Cortex of kidney (tissue), 1 donor: ENCODE measurements around the gene ZNF506.
"Not testable (repeated sequence)": the region's sequence is repeated elsewhere in the genome, so short reads cannot be mapped to it uniquely, and the experiment has no call there.

Experiments used
- DNase-seq: peaks from one replicate; lab custom pipeline; 2025; lab: John Stamatoyannopoulos, UW

Gene ZNF506

DNA sequence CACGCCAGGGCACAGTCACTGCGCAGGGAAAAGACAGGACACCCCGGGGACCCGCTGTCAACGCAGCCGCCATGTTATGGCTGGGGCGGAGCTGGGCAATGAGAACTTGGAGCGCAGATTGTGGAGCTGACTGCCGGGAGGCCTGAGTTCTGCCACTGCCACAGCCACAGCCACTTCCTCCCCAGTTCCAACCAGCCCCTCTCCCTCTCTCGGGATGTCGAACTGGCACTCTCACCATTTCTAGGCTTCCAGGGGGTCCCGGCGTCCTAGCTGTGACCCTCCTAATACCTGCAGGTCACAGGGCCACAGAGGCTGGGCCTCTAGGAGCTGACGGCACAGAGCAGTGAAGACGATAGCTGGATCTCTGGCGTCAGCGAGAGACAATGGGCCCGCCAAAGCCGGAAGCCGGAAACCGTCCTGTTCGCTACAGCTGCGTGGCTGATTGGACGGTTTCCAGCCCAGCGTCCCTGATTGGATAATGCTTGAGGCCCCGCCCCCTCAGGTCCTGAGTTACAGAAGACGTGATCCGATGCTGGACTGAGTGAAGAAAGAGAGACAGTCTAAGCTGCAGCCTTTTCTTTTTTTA lies at the start of gene ZNF506:
Gene ZNF506 (minus strand): TSS at position 385 of the 586 bp plus-strand sequence. CDS start 147 bp downstream, at position 238.
- DNase-seq: peak; percentile 40

GRCh38 chr19:19870086-19870485 lies 48.5 kb upstream of the ZNF506 start:
- DNase-seq: not testable (repeated sequence)

DNA sequence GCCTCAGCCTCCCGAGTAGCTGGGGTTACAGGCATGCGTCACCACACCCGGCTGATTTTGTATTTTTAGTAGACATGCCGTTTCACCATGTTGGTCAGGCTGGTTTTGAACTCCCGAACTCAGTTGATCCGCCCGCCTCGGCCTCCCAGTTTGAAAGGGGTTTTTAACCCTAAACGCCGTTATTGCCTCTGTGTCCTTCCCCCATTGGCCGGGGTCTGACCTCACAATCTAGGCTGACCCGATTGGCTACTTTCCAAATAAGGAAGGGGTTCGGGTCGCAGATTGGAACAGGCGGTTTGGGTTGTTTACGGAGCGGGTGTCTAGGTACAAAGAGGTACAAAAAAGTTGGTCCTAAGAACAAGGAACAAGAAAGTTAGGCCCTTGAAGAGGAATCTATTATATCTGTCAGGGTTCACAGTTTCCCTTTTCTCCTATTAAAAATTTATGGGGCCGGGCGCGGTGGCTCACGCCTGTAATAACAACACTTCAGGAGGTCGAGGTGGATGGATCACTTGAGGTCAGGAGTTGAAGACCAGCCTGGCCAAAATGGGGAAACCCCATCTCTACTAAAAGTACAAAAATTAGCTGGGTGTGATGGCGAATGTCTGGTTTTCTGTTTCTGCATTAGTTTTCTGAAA lies 45.2 kb upstream of the ZNF506 start:
- DNase-seq: no peak

DNA sequence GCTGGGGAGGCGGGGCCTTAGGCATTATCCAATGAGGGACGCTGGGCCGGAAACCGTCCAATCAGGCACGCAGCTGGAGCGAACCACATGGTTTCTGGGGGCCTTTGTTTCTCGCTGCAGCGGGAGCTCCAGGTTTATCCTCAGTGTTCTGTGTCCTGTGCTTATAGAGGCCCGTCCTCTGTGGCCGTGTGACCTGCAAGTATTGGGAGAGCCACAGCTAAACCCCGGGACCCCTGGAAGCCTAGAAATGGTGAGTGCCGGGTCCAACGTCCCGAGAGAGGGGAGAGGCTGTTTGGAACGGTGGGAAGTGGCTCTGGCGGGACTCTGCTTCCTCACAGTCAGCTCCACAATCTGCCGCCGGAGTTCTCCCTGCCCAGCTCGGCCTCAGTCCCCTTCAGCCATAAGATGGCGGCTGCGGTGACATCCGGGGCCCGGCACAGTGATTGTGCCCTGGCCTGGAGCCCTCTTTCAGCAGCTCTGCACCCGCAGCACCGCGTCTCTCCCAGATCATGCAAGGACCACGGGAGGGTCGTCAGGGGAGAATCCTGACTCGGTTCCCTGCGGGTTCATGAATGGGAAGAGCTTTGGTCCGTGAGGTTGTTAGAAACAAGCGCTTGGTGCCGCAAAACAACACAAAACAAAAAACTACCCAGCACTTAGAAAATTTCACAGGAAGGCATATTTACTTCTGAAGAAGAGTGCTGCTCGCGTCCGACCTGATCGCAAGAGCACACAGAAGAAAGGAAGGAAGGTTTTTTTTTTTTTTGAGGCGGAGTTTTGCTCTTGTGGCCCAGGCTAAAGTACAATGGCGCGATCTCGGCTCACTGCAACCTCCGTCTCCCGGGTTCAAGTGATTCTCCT lies 44.4 kb upstream of the ZNF506 start, which contains the start of gene ZNF253:
Gene ZNF253 (plus strand): TSS at position 133 of the 861 bp plus-strand sequence. CDS start 115 bp downstream, at position 248.
- no peak for DNase-seq

DNA sequence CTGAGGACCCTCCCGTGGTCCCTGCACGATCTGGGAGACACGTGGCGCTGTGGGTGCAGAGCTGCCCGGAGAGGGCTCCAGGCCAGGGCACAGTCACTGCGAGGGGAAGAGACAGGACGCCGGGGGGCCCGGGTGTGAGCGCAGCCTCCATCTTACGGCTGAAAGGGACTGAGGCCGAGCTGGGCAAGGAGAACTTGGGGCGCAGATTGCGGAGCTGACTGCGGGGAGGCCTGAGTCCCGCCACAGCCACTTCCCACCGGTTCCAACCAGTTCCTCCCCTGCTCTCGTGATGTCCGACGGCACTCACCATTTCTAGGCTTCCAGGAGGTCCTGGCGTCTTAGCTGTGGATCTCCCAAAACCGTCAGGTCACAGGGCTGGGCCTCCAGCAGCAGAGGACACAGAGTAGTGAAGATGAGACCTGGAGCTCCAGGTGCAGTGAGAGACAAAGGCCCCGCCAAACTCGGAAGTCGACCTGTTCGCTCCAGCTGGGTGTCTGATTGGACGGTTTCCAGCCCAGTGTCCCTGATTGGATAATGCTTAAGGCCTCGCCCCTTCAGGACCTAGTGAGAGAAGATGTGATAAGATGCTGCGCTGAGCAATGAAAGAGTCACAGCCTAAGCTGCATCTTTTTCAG lies 39.3 kb upstream of the ZNF506 start:
- DNase-seq: no peak

GRCh38 chr19:19858751-19859150 lies 37.2 kb upstream of the ZNF506 start:
- DNase-seq: no peak

- DNase-seq: not testable (repeated sequence)
These were observed 30.2 kb upstream of the ZNF506 start for GRCh38 chr19:19851740-19852139.

DNA sequence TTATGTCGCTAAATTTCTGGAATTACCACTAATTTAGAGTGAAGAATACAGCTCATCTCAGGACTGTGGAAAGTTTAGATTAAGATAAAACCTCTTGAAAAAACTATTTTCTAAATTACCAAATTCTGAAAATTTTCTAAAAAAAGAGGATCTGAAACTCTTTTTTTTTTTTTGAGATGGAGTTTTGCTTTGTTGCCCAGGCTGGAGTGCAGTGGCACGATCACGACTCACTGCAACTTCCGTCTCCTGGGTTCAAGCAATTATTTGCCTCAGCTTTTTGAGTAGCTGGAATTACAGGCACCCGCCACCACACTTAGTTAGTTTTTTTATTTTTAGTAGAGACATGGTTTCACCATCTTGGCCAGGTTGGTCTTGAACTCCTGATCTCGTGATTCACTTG lies 27.5 kb upstream of the ZNF506 start:
- no peak for DNase-seq

DNA sequence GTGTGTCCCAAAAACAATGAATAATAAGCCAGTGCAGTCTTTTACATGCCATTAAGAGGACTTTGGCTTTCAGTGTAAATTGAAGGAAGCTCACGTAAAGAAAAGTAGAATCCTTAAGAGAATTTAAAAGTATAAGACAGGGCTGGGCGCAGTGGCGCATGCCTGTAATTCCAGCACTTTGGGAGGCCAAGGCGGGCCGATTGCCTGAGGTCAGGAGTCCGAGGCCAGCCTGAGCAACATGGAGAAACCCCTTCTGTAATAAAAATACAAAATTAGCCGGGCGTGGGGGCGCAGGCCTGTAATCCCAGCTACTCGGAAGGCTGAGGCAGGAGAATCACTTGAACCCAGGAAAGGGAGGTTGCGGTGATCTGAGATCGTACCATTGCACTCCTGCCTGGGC lies 26.2 kb upstream of the ZNF506 start:
- no peak for DNase-seq

- DNase-seq: no peak
These were observed 14.0 kb upstream of the ZNF506 start for GRCh38 chr19:19835560-19836038.

DNA sequence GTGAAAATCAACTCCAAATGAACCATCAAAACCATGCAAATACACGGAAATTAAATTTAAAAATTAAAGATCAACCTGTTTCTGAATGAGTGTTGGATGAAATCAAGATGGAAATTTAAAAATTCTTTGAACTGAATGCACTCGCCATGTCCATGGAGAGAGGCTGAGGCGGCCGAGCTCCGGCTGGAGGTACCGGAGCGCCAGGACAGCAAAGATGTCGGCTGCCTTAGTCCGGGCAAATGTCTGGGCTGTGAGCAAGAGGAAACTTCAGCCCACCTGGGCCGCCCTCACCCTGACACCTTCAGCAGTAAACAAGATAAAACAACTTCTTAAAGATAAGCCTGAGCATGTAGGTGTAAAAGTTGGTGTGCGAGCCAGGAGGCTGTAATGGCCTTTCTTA lies 5.3 kb upstream of the ZNF506 start:
- DNase-seq: no peak

GRCh38 chr19:19823916-19824315 lies 2.4 kb upstream of the ZNF506 start:
- no peak for DNase-seq

- not testable (repeated sequence) for DNase-seq
These were observed 426 bp upstream of the ZNF506 start for GRCh38 chr19:19821976-19822375.

DNA sequence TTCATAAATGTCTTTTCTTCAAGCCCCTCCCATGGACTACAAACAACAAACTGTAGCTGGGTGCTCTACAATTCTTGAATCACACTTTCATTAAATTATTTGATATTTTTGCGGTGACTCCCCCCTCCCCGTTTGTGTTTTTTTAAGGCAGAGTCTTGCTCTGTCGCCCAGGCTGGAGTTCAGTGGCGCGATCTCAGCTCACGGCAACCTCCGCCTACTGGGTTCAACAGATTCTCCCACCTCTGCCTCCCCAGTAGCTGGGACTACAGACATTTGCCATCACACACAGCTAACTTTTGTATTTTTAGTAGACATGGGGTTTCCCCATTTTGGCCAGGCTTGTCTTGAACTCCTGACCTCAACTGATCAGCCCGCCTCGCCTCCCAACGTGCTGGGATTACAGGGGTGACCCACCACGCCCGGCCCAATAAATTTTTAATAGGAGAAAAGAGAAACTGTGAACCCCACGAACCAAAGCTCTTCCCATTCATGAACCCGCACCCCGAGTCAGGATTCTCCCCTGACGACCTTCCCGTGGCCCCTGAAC lies 703 bp downstream of the ZNF506 start:
- no peak for DNase-seq

DNA sequence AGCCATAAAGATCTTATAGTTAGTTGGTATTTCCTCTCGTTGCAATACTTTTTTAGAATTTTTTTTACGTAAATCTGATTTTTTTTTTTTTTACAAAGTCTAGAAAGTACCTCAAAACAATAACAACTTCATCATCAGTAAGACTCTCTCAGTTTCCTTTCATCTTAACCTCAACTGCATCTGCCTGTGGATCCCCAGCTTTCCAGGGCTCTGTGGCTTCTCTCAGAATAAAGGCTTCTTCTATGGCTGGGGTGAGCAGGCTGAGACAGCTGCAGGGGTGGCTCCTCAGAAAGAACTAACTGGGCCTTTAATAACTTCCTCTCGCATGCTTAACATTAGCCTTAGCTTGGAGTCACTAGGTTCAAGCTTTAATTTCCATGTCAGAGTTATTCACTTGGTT lies 4.2 kb downstream of the ZNF506 start:
- DNase-seq: no peak

DNA sequence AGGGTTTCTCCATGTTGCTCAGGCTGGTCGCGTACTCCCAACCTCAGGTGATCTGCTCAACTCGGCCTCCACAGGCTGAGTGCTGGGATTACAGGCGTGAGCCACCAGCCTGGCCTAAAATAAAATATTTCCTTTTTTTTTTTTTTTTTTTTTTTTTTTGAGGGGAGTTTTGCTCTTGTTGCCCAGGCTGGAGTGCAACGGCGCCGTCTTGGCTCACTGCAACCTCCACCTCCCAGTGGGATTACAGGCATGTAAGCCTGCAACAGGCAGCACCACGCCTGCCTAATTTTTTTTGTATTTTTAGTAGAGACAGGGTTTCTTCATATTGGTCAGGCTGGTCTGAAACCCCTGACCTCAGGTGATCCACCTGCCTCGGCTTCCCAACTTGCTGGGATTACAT lies 4.9 kb downstream of the ZNF506 start:
- DNase-seq: no peak

- DNase-seq: not testable (repeated sequence)
These were observed 9.6 kb downstream of the ZNF506 start for GRCh38 chr19:19811999-19812398.

DNA sequence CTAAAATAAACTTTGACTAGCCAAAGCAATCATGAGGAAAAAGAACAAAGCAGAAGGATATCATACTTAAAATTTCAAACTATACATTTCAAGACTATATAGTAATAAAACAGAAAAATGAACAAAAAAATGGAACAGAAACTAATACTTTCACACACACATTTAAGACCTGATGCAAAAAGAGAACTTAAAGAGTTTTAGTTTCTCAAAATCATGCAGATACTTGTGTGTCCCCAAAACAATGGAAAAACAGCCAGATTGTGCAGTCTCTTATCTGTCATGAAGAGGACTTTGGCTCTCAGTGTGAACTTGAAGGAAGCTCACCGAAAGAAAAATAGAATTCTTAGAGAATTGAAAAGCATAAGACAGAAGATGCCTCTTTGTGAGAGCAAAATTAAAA lies 16.1 kb downstream of the ZNF506 start:
- no peak for DNase-seq

- DNase-seq: no peak
These were observed 33.5 kb downstream of the ZNF506 start for GRCh38 chr19:19788015-19788414.

- DNase-seq: not testable (repeated sequence)
These were observed 36.1 kb downstream of the ZNF506 start for GRCh38 chr19:19785476-19785875.

- DNase-seq: no peak
These were observed 38.8 kb downstream of the ZNF506 start for GRCh38 chr19:19782783-19783182.

DNA sequence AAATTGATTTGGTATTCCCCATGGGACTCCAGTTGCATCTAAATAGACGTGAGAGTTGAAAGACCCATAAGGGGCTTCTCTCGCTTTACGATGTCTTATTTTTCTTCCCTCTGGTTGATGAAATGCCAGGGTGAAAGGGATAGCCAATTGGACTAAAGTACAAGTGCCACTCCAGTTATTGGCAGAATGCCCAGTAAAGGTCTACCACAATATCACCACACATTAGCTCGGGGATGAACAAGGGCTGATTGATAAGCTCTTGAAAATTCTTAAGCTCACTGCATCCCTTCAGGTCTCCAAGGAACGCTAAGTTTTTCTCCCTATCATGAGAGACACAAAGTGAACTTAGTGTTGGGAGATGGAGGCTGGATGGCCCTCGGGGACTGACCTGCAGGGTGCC lies 39.8 kb downstream of the ZNF506 start:
- not testable (repeated sequence) for DNase-seq
